Tibial artery (tissue), 4 donors: Measurements from ENCODE around the gene GPRIN1.
A peak's percentile ranks its signal among the peaks of the same experiment; 100 is the strongest.

Experiments used
- DNase-seq, 2 donors: peaks; one replicate each; pipeline ENCODE4 v3.0.0-alpha.2; 2019
- H3K27ac ChIP-seq, 2 donors: fragments of 200-600 bp; sonication (generic) in 1 of 2; 1 replicate in 1 of 2; 2 replicates in 1 of 2; pipeline ENCODE4 v1.5.1; 2018 to 2019; ENCODE audit warnings: mild to moderate bottlenecking in 1 of 2
- H3K27me3 ChIP-seq, 2 donors: fragments of 200-600 bp; sonication (generic) in 1 of 2; one replicate each; pipeline versions ENCODE4 v1.5.1 to v1.6.0; 2016 to 2019
- H3K36me3 ChIP-seq, 3 donors: fragments of 200-600 bp; sonication (generic) in 2 of 3; one replicate each; pipeline ENCODE4 v1.5.1; 2016 to 2019; ENCODE audit warnings: mild to moderate bottlenecking in 2 of 3
- H3K4me1 ChIP-seq, 4 donors: fragments of 200-600 bp; sonication (generic) in 2 of 4; 1 replicate in 3 of 4; 2 replicates in 1 of 4; pipeline ENCODE4 v1.5.1; 2016 to 2019
- H3K4me3 ChIP-seq, 2 donors: fragments of 200-600 bp; sonication (generic) in 1 of 2; 1 replicate in 1 of 2; 2 replicates in 1 of 2; pipeline ENCODE4 v1.5.1; 2018 to 2019; ENCODE audit warnings: mild to moderate bottlenecking in 2 of 2
- H3K9me3 ChIP-seq, 3 donors: fragments of 200-600 bp; sonication (generic) in 1 of 3; one replicate each; pipeline ENCODE4 v1.5.1; 2016 to 2019
- intact Hi-C: fragments of 100-400 bp; cut with DNase I; formaldehyde crosslinking; loops from one replicate; pipeline ENCODE4 v1.15.0; 2023; ENCODE audit warnings: low total_unique reads
- TF ChIP-seq, protein P1 (sequence below), 2 experiments: fragments of 200-600 bp in 1 of 2; fragments of 450-650 bp in 1 of 2; IDR thresholded peaks; one replicate each; pipeline ENCODE4 v1.5.1; 2017 to 2019; ENCODE audit warnings: antibody characterized with exemption in 2 of 2, mild to moderate bottlenecking in 1 of 2, moderate library complexity in 1 of 2

GPRIN1 gene

GRCh38 chr5:176609724-176610434, at the start of gene GPRIN1:
TSS of gene GPRIN1 (minus strand) at chr5:176610156. CDS start at chr5:176599834, 10,322 bp downstream.
- no peak for DNase-seq
- intact Hi-C loops, result no loop called here
- Histone ChIP-seq H3K36me3 (no peaks in the 10 kb centered on the region), H3K27ac (no peak within 1 kb of the TSS), H3K9me3 (no peaks in the 10 kb centered on the region), H3K27me3 (peaks cover 0 to 82% of the 10 kb centered on the region in 2 donors), H3K4me1 (peaks cover 0 to 14% (median 11%) of the 10 kb centered on the region in 4 donors), H3K4me3 (peak within 1 kb of the TSS; percentile 45 to 62)
- TF ChIP-seq, protein P1, sequence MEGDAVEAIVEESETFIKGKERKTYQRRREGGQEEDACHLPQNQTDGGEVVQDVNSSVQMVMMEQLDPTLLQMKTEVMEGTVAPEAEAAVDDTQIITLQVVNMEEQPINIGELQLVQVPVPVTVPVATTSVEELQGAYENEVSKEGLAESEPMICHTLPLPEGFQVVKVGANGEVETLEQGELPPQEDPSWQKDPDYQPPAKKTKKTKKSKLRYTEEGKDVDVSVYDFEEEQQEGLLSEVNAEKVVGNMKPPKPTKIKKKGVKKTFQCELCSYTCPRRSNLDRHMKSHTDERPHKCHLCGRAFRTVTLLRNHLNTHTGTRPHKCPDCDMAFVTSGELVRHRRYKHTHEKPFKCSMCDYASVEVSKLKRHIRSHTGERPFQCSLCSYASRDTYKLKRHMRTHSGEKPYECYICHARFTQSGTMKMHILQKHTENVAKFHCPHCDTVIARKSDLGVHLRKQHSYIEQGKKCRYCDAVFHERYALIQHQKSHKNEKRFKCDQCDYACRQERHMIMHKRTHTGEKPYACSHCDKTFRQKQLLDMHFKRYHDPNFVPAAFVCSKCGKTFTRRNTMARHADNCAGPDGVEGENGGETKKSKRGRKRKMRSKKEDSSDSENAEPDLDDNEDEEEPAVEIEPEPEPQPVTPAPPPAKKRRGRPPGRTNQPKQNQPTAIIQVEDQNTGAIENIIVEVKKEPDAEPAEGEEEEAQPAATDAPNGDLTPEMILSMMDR (IDR thresholded peaks at IDR 0.05), result no peak

DNA sequence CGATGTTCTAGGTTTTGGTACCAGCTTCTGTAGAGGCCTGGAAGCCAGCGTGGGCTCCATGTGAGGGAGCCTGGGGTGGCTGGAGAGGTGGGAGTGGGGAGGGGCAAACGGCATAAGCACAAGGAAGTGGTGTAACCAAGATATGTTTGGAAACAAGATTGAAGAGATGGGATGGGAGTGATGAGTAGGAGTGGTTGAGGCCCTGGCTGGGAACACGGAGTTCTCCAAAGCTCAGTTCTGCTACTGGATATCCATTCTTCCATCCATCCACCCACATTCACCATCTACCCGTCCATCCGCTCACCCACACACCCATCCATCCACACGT, 49.5 kb upstream of the GPRIN1 start:
- Histone ChIP-seq H3K4me1 (peaks cover 0 to 7% (median 2%) of the 10 kb centered on the region in 4 donors), H3K4me3 (no peak overlapping the region), H3K9me3 (no peaks in the 10 kb centered on the region), H3K27ac (no peak overlapping the region), H3K36me3 (peaks cover 5 to 36% (median 16%) of the 10 kb centered on the region in 3 donors), H3K27me3 (peaks cover 0 to 30% of the 10 kb centered on the region in 2 donors)
- intact Hi-C loops, result no loop called here
- TF ChIP-seq, protein P1 (IDR thresholded peaks at IDR 0.05), result no peak
- no peak for DNase-seq

- TF ChIP-seq, protein P1 (IDR thresholded peaks at IDR 0.05), result no peak
- Histone ChIP-seq H3K27ac (no peak overlapping the region), H3K27me3 (peaks cover 0 to 25% of the 10 kb centered on the region in 2 donors), H3K4me1 (peaks cover 0 to 7% (median 2%) of the 10 kb centered on the region in 4 donors), H3K4me3 (no peak overlapping the region), H3K9me3 (no peaks in the 10 kb centered on the region), H3K36me3 (peaks cover 5 to 41% (median 22%) of the 10 kb centered on the region in 3 donors)
- DNase-seq, result no peak
- intact Hi-C loops, result no loop called here
Observed at GRCh38 chr5:176658817-176659511, 49.0 kb upstream of the GPRIN1 start.

DNA sequence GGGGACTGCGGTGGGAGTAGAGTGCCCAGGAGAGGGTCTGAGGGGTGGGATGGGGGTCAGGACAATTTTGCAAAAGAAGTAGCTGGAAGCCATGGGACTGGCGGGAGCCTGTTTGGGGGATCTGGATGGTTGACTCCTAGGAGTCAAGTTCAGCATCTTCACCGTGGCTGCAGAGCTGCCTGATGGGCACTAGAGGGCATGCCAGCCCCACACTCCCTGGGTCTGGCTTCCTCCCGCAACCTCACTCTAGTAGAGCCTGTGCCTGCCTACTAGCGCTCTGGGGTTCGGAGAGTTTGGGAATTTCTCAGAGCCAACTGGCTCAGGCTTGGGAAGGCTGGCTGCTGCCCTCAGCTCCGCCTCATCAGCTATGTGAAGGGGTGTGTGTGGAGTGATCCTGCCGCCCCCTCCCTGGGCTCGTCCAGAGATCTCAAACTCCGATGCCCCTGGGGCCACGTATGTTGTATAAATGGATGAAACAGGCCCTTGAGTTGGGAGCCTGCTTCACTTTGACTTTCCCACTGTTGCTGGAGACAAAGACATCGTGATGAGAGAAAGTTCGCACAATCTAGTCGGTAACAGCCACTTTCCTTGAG, 48.1 kb upstream of the GPRIN1 start:
- peak; percentile 74 to 82 for DNase-seq
- peaks cover 0 to 18% of the 10 kb centered on the region in 2 donors for H3K27me3 ChIP-seq
- H3K4me3 ChIP-seq, result no peak overlapping the region
- TF ChIP-seq, protein P1 (IDR thresholded peaks at IDR 0.05), result peak; percentile 58 to 72
- H3K36me3 ChIP-seq, result peaks cover 12 to 50% (median 27%) of the 10 kb centered on the region in 3 donors
- intact Hi-C loops, result no loop called here
- peaks cover 0 to 7% (median 2%) of the 10 kb centered on the region in 4 donors for H3K4me1 ChIP-seq
- H3K9me3 ChIP-seq, result no peaks in the 10 kb centered on the region
- H3K27ac ChIP-seq, result no peak overlapping the region

DNA sequence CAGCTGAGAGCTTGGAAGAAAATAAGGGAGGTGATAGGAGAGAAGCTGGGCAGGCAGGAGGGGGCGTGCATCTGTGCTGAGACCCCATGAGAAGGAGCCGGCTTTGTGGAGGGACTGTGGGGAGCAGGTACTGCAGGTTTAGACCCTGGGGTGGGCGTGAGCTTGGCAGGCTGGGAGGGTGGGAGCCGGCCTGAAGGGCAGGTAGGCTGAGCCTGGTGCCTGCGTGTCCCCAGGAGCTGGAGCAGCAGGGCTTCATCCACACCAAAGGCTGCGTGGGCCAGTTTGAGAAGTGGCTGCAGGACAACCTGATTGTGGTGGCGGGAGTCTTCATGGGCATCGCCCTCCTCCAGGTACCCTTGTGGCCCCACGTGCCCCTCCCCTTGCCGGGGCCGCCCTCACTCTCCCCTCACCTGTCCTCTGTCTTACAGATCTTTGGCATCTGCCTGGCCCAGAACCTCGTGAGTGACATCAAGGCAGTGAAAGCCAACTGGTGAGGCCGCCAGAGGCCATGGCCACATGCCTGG, 46.6 kb upstream of the GPRIN1 start:
- Histone ChIP-seq H3K4me3 (no peak overlapping the region), H3K27ac (no peak overlapping the region), H3K27me3 (peaks cover 0 to 6% of the 10 kb centered on the region in 2 donors), H3K36me3 (peaks cover 18 to 60% (median 32%) of the 10 kb centered on the region in 3 donors), H3K4me1 (peaks cover 0 to 7% (median 2%) of the 10 kb centered on the region in 4 donors), H3K9me3 (no peaks in the 10 kb centered on the region)
- TF ChIP-seq, protein P1 (IDR thresholded peaks at IDR 0.05), result no peak
- intact Hi-C loops, result no loop called here
- DNase-seq, result no peak
